HG02759 (cell line): ENCODE measurements around the gene PSKH1.
"Not testable (repeated sequence)": the region's sequence is repeated elsewhere in the genome, so short reads cannot be mapped to it uniquely, and the experiment has no call there.

Experiments used
- ATAC-seq: cut with Tn5 transposase; IDR thresholded peaks from one replicate; pipeline ENCODE4 v1.9.1; 2021; ENCODE audit warnings: mild to moderate bottlenecking, moderate library complexity; ENCODE audit not compliant: unreplicated experiment

Gene PSKH1

DNA sequence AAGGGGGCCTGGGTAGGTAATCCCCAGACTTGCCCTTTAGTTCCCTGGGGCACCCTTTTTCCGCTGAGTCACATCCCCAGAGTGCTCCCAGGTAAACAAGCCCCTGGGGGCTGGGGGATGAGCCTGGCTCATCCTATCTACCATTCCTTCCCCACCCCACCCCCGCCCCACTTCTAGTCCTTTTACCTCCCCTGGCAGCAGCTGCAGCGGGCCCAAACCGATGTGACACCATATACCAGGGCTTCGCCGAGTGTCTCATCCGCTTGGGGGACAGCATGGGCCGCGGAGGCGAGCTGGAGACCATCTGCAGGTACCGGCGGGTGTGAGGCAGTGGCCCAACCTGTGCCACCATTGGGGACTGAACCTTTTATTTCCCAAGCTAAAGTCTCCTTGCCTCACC is 7.5 kb upstream of the PSKH1 start:
- no peak for ATAC-seq

DNA sequence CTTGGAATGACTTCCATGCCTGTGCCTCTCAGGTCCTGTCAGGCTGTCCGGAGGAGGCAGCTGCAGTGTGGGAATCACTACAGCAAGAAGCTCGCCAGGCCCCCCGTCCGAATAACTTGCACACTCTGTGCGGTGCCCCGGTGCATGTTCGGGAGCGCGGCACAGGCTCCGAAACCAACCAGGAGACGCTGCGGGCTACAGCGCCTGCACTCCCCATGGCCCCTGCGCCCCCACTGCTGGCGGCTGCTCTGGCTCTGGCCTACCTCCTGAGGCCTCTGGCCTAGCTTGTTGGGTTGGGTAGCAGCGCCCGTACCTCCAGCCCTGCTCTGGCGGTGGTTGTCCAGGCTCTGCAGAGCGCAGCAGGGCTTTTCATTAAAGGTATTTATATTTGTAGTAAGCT is 7.1 kb upstream of the PSKH1 start:
- no peak for ATAC-seq

DNA sequence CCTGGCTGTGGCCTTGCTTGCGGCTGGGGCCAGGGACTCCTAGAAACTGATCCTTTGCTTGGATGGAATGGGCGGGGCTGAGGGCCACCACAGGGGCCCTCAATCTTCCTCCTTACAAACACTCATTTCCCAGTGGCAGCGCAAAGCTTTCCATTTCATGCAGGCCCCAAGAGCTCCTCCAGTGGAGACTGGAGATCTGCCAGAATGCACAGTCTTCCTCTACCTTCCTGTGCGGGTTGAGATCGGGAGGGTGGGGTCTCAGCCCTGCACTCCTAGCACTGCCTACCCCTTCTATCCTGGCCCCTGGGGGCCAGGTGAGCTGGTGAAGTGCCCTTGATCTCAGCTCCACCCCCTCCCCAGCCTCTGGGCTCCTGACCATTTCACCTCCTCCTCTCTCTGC is 6.7 kb upstream of the PSKH1 start:
- ATAC-seq, result no peak

DNA sequence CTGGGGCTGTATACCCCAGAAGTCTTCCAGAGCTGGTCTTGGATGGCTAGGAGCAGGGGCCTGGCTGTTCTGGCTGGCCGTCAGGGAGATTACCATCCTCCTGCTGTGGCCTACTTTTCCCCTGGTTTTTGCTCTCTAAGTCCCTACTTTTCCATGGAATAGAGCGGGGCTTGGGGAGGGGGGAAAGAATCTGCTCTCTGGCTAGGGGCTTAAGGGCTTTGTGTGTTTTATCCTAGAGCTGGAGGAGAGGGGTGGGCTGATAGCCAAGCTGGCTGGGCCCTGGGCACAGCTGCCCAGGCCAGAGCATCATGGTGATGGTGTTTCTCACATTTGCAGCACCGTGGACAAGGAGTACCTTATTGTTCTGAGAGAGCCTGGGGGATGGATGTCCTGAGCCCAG is 4.7 kb upstream of the PSKH1 start:
- no peak for ATAC-seq

DNA sequence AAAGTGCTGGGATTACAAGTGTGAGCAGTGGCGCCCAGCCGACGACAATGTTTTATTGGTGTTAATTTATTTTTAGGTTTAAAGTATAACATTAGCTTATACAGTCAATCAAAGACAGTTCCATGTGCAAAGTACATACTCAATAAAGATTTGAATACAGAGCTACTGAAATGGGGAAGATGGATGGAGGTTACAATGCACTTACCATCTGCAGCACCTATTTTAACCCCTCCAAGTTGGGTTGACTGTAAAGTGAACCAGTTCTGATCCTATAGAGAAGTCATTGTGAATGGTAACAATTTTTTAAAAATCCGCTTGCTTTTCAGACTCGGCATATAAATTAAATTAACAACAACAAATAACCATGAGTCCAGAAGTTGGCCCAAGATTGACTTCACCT is 679 bp upstream of the PSKH1 start:
- no peak for ATAC-seq

DNA sequence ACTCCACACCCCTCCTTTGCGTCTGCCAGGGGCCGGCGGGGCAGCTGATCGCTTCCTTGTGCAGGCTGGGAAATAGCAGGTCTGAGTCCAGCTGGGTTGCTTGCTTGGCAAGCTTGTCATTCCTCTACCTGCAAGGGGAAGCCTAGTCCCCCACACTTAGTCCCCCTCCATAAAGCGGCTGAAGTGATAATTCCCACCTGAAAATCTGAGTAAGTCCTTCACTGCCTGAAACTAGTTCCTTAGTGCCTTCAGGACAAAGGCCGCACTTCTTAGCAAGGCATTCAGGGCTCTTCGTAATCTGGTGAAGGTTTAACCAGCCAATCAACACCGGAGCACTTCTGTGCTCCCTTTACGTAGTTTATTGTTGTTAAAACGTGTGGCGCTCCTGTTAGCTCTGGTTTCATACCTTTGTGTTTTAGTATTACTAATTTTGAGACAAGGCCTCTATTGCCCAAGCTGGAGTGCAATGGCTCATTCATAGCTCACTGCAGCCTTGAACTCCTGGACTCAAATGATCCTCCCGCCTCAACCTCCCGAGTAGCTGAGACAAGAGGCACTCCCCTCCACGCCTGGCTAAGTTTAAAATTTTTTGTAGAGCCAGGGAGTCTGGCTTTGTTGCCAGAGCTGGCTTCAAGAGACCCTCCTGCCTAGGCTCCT is 817 bp downstream of the PSKH1 start:
- no peak for ATAC-seq

DNA sequence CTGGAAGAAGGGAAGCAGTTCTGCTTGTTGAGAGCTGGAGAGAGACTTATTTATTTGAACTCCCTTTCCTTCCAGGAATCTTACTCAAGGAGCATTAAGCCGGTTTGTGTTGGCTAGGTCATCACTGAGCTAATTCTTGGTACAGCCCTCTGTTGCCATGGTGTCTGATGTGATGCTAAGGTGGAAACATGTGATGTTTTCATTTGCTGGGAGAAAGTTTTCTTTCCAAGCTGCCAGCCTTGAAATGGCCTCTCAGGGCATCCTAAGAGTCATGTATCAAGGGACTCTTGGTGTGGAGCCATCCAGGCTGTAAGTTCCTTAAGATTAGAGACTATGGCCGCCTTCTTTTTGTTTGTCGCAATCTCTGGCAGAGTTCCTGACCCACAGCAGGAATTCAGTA is 4.2 kb downstream of the PSKH1 start:
- no peak for ATAC-seq

DNA sequence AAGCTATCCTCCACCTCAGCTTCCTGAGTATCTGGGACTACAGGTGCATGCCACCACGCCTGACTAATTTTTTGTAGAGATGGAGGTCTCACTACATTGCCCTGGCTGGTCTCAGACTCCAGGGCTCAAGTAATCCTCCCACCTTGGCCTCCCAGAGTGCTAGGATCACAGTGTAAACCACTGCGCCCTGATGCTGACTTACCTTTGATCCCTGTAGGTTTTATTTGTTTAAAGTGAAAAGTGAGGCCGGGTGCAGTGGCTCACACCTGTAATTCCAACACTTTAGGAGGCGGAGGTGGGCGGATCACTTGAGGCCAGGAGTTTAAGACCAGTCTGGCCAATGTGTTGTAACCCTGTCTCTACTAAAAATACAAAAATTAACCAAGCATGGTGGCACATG is 8.7 kb downstream of the PSKH1 start:
- no peak for ATAC-seq

DNA sequence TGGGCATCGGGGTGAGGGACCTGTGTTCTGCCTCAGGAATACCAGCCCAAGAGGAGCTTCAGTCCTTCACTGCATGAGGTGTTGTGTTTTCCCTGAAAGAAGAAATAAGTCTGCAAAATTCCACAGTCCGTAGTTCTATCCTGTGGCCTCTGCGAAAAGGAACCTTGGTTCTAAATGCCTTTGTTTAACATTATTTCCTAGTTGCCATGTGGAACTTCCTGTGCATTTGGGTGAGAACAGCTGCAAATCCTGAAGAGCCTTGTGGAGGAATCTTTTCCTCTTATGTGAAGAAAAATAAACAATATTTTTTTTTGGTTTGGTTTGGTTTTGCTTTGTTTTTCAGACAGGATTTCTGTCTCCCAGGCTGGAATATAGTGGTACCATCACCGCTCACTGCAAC is 9.8 kb downstream of the PSKH1 start:
- ATAC-seq, result no peak

DNA sequence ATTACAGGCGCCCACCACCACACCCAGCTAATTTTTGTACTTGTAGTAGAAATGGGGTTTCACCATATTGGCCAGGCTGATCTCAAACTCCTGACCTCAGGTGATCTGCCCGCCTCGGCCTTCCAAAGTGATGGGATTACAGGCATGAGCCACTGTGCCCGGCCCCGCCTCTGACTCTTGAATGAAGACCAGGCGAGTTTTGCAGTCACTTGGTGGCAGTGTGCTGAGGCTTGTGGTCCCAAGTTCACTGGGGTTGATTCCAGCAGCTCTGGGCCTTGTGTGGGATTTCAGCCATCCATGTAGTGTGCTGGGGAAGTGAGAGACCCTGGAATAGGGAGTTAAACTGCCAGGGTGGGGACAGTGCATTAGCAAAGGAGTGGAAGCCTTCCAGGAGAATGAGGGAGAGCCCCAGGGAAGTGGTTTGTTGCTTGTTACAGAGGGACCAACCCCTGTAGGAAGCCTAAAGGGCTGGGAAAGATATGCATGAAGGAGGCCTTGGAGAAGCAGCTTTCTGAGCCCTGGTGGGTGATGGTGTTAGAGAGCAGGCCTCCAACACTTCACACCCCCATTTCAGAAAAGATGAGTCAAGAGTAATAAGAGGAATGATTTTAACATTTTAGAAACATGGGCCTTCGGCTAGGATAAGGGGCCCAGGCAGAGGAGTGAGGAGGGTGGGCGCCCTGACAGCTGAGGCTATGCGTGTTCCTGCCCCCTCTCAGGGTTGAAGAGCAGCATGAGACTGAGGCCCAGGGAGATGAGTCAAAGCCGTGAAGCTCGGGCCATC is 14.5 kb downstream of the PSKH1 start:
- ATAC-seq, result no peak

DNA sequence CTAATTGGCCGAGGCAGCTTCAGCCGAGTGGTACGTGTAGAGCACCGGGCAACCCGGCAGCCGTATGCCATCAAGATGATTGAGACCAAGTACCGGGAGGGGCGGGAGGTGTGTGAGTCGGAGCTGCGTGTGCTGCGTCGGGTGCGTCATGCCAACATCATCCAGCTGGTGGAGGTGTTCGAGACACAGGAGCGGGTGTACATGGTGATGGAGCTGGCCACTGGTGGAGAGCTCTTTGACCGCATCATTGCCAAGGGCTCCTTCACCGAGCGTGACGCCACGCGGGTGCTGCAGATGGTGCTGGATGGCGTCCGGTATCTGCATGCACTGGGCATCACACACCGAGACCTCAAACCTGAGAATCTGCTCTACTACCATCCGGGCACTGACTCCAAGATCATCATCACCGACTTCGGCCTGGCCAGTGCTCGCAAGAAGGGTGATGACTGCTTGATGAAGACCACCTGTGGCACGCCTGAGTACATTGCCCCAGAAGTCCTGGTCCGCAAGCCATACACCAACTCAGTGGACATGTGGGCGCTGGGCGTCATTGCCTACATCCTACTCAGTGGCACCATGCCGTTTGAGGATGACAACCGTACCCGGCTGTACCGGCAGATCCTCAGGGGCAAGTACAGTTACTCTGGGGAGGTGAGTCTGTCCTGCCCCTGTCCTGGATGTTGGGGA is 16.1 kb downstream of the PSKH1 start:
- no peak for ATAC-seq

DNA sequence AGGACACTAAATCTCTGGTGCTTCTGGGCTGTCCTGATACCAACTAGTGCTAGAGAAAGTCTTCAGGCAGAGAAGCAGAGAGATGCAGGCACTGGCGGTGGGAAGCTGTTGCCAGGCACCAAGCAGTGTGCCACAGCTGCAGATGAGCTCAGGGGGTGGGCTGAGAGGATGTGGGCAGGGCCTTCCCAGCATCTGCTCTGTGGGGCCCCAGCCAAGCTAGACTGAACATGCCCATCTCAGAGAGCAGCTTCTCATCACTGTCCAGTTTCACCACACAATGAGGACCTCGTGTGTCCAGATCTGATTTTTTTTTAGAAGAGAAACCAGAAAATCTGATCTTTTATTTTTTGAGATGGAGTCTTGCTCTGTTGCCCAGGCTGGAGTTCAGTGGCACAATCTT is 17.1 kb downstream of the PSKH1 start:
- no peak for ATAC-seq

DNA sequence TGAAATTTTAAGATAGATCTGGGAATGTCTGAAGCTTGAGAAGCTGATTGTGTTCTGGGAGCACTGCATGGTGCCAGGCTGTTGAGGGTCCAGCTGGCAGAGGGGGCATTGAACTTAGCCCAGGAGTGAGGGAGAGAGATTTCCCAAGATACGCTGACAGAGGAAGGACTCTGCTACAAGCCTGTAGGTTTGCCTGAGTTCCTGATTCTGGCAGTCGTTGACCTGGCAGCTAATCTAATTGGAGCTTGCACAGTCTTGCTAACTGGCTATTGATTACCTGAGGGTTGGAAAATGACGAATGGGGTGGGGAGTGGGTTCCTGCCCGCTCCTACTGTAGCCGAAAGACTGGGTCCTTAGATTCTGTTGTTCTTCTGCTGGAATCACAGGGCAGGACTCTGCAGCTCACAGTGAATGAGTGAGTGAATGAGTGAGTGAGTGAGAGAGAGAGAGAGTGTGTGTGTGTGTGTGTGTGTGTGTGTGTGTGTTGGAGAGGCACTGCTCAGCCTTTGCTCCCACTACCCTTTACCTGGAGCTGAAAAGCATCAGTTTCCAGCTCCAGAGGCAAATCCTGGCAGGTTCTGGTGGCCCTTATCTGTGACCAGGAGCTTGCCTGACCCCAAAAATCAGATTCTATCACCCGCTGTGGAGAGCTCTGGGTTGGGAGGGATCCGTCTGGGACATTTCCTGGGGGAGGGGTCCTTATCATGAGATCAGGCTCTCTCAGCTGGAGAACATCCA is 21.9 kb downstream of the PSKH1 start:
- no peak for ATAC-seq

DNA sequence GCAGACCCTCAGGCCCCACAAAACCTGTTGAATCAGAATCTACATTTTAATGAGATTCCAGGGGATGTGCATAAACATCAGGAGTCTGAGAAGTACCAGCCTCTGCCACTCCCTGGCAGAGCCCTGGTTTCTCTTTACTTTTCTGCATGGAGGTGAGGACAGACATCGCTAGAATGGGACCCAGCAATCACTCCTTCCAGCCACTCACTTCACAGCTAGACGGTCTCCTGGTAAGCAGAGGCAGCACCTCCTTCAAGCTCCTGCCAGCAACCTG is 22.4 kb downstream of the PSKH1 start:
- not testable (repeated sequence) for ATAC-seq

DNA sequence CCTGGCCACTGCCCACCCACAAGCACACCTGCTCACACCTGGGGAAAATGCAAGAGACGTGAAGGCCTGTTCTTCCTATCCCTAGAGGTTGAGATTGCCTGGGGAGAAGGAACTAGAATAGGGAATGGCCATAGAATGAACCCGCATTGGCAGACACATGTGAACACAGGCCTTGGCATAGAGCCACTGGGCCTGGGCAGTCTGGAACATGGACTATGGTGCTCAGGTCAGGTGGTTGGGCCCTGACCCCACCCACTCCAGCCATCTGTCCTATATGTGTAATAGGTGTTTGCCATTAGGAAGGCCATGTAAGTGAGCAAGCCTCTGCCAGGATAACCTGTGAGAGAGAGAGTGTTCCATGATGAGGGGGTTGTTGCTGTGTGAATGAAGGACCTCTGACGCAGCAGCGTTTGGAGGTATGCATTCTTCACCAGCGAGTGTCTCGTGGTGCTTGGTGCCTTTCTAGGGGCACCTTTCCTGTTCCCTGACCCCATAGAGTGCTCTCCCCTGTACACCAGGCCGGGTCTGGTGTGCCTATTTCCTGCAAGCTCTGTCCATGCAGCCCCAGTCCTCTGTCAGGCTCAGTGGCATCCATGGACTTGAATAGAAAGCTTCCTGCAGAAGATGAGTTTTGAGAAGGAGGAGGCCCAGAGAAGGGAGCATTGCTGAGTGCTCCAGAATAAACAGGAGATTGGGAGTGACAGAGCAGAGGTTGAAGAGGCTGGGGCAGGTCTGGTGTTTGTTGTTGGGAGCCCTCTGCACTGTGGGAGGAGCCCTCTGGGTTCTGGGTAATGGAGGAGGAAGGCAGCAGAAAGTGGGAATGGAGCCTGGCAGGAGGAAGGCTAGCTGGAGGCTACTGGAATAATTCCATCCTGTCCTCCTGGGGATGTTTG is 23.0 kb downstream of the PSKH1 start:
- ATAC-seq, result no peak

DNA sequence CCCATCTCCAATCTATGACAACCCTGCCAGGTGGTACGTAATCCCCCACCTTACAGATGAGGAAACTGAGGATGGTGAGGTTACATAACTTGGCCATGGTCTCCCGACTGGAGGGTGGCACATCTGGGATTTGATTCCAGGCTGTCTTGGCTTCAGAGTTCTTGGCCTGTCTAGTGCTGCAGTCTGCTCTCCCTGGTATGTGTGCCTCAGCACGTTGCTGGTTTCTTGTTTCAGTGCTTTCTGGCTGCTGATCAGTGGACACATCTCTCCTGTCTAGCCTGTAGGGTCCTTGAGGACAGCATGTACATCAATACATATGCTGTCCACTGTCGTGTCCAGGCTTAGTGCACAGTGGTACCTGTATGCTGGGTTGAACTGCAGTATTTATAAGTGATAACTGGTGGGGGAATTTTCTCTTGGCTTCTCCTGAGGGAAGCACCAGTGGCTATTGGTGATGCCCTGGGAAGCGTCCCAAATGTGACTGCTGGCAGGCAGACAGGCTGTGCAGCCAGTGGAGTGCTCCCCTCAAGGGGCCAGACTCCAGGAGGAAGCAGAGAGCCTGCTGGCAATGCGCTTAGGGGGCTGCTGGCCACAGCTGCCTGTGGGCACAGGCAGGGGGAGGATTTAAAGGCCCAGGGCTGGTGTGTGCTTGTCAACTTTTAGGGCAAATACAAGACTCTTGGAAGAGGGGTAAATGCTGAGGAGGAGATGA is 24.2 kb downstream of the PSKH1 start:
- ATAC-seq, result no peak

DNA sequence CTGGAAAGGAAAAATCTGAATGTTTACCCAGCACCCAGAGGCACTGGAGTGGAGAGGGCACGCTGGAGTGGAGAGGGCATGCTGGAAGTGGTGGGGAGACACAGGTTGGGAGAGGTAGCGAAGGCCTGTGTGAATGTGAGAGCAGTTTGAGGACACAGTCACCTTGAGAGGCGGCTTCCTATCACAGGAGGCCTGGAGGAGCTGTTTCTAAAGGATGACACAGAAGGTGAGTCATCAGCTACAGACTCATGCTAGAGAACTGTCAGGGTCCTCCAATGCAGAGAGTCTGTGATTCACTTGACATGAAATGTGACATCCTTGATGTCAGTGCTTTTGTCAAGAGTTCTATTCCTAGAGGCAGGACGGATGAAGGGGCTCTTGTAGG is 24.8 kb downstream of the PSKH1 start:
- ATAC-seq, result no peak

DNA sequence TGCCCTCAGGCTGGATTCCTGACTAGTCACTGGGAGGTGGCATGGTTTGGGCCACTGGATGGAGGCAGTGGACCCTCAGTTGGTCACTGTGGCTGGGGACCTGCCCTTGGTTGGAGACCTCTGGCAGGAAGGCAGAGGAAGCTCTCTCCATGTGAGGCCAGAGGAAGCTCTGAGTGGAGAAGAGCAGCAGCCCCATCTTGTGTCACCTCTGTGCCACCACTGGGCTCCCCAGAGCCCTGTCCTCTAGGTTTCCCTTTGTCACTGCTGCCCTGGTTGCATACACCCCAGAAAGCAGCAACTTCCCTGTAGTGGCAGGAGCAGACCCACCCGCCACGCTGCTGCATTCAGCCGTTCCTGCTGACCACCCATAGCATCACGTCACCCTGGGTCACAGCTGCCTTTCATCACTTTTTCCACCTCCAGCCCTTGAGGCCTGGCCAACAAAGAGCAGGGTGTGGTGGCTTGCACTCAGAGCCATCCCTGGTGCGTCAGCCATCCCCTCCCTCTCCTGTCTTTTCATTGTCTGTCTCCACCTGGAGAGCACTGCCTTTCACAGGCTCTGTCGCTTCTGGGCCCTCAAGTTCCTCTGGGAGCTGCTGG is 26.7 kb downstream of the PSKH1 start:
- no peak for ATAC-seq

DNA sequence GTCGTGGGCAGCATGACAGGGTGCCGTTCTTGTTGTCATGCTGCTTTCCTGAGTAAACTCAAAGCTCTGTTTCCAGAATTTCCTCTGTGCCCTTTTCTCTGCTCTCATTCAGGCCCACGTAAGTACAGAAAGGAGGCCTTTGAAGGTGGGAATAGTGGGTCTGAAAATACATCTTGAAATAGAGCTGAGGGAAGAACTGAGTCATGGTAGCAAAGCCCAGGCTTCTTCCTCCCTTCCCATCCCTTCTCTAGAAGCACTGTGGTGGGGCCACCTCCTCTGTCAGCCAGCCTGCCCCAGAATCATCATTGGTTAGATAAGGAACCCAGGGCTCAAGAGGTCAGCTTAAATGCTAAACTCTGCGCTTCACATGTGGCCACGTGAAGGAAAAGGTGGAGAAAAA is 29.2 kb downstream of the PSKH1 start:
- no peak for ATAC-seq

DNA sequence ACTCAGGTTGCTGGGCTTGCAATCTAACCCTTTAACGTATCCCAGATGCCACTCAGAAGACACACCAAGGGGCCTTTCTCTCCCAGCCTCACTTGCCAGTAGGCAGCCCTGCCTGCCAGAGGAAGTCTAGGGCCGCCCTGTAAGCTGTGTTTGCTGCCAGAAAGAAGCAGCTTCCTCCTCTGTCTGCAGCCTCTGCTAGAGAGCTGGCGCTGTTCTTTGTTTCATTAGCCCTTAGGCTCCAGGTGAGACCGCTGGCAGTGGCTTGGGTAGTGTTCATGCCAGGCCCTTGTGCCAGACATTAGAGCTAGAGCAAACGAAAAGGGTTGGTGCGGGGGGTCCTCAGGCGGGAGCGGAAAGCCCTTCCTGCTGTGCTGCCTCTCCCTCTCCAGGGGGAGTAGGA is 29.7 kb downstream of the PSKH1 start:
- no peak for ATAC-seq
